Measurements from ENCODE around the gene HHAT.

GRCh38 chr1:210374600-210374953, 45.9 kb downstream of the HHAT start:
- TF ChIP-seq POLR2A (IDR thresholded peaks at IDR 0.05) (no peak), POLR2AphosphoS5 (IDR thresholded peaks at IDR 0.05) (no peak), EP300 (IDR thresholded peaks at IDR 0.05; ENCODE audit: low read depth) (no peak)
- TF ChIP-seq, protein P1, sequence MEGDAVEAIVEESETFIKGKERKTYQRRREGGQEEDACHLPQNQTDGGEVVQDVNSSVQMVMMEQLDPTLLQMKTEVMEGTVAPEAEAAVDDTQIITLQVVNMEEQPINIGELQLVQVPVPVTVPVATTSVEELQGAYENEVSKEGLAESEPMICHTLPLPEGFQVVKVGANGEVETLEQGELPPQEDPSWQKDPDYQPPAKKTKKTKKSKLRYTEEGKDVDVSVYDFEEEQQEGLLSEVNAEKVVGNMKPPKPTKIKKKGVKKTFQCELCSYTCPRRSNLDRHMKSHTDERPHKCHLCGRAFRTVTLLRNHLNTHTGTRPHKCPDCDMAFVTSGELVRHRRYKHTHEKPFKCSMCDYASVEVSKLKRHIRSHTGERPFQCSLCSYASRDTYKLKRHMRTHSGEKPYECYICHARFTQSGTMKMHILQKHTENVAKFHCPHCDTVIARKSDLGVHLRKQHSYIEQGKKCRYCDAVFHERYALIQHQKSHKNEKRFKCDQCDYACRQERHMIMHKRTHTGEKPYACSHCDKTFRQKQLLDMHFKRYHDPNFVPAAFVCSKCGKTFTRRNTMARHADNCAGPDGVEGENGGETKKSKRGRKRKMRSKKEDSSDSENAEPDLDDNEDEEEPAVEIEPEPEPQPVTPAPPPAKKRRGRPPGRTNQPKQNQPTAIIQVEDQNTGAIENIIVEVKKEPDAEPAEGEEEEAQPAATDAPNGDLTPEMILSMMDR (IDR thresholded peaks at IDR 0.05), result peak in 1 of 5 experiments; percentile 2

Data from transverse colon (tissue), 4 donors.